ENCODE measurements around the gene TNFAIP8L1.
"Not testable (repeated sequence)": the region's sequence is repeated elsewhere in the genome, so short reads cannot be mapped to it uniquely, and the experiment has no call there.

TNFAIP8L1 gene

GRCh38 chr19:4652075-4652474 is 12.8 kb downstream of the TNFAIP8L1 start:
- no peak for DNase-seq

- no peak for DNase-seq
Observed at GRCh38 chr19:4653793-4654436, 14.6 kb downstream of the TNFAIP8L1 start.

GRCh38 chr19:4654437-4655361 is 15.4 kb downstream of the TNFAIP8L1 start:
- DNase-seq = no peak

GRCh38 chr19:4656102-4656501 is 16.8 kb downstream of the TNFAIP8L1 start:
- no peak for DNase-seq

GRCh38 chr19:4657262-4657661 is 17.9 kb downstream of the TNFAIP8L1 start:
- no peak for DNase-seq

GRCh38 chr19:4657835-4658234 is 18.5 kb downstream of the TNFAIP8L1 start:
- DNase-seq = no peak

- no peak for DNase-seq
Observed at GRCh38 chr19:4660181-4660791, 21.0 kb downstream of the TNFAIP8L1 start.

GRCh38 chr19:4660993-4661392 is 21.7 kb downstream of the TNFAIP8L1 start:
- DNase-seq = no peak

- DNase-seq = no peak
Observed at GRCh38 chr19:4662020-4662695, 22.8 kb downstream of the TNFAIP8L1 start.

GRCh38 chr19:4662812-4663211 is 23.5 kb downstream of the TNFAIP8L1 start:
- no peak for DNase-seq

- no peak for DNase-seq
Observed at GRCh38 chr19:4664642-4665041, 25.3 kb downstream of the TNFAIP8L1 start.

- DNase-seq = peak; percentile 89
Observed at GRCh38 chr19:4669723-4670480, 30.6 kb downstream of the TNFAIP8L1 start, which contains the start of gene MYDGF. TSS of gene MYDGF (minus strand) at chr19:4670342. CDS start at chr19:4670334, 8 bp downstream.

GRCh38 chr19:4671185-4671851 is 32.0 kb downstream of the TNFAIP8L1 start:
- DNase-seq = no peak

- DNase-seq = no peak
Observed at GRCh38 chr19:4673216-4673615, 33.9 kb downstream of the TNFAIP8L1 start.

- DNase-seq = no peak
Observed at GRCh38 chr19:4673726-4674125, 34.4 kb downstream of the TNFAIP8L1 start.

- no peak for DNase-seq
Observed at GRCh38 chr19:4675346-4675745, 36.0 kb downstream of the TNFAIP8L1 start.

GRCh38 chr19:4676955-4677731 is 37.8 kb downstream of the TNFAIP8L1 start:
- no peak for DNase-seq

GRCh38 chr19:4678881-4679790 is 39.8 kb downstream of the TNFAIP8L1 start:
- no peak for DNase-seq

GRCh38 chr19:4680021-4680420 is 40.7 kb downstream of the TNFAIP8L1 start:
- DNase-seq = not testable (repeated sequence)

Measured in GDM1 (cell line).